ENCODE results near the gene NTHL1.

NTHL1 gene

DNA sequence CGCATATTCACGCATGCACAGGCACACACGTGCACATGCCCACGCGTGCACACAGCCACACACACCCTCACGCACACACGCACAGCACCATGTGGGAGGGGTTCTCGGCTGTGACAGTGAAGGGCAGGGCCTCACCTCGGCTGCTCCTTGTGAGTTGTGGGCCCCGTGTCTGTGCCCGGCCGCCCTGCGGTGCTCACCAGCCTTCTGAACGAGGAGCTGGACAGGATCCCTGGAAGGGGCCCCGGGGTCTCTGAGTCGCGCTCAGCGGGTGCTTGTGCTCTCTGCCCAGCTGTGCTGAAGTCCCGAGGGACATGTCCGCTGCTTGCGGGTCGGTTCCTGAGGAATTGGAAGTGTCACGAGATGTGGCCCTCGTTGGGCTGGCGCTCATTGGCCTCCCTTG is 16.2 kb upstream of the NTHL1 start:
- no peak for DNase-seq (ENCODE audit: low spot score)

DNA sequence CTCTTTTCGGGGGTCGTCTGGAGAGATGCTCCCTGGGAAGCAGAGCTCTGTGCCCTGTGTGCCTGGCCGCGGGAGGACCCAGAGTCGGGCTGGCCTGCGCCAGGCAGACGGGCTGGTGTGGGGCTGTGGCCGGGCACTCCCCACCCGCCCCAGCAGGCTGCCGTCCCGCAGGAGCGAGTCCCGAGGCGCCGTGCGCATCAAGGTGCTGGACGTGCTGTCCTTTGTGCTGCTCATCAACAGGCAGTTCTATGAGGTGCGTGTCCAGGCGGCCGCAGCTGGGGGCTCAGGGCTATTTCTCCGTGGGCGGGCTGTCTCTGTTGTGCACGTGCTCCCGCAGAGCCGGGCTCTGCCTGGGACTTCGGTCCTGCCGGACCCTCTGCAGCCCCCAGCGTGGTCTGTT is 15.2 kb upstream of the NTHL1 start:
- DNase-seq (ENCODE audit: low spot score): no peak

DNA sequence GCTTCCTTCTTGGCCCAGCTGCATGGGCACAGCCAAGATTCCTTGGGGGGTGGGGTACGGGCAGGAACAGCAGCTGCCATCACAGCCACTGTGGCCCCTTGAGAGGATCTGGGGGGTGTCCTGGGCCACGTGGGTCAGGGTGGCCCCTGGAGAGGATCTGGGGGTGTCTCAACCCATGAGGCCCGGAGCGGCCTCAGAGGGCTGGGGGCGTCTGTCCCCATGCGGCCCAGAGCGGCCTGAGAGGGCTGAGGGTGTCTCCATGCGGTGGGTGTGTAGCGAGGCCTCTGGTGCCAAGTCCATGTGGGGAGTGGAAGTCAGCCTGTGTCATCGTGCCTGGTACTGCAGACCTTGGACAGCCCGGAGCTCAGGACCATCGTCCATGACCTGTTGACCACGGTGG is 13.9 kb upstream of the NTHL1 start:
- DNase-seq (ENCODE audit: low spot score): no peak

DNA sequence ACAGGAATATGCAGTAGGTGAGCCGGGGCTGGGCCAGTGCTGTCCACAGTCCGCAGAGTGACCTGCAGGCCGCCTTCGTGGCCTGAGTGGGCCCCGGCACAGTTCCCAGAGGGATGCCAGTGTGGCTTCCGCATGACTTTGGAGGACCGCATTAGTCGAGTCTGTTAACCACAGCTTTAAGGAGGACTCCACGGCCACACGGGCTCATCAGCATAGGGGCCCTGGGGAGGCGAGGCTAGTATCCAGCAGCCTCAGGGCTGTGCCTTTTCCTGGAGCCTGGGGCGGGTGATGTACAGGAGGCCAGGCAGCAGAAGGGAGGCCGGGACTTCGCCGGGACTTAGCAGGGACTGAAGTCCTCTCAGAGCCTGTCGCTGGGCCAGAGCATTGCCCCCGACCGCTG is 13.4 kb upstream of the NTHL1 start:
- DNase-seq (ENCODE audit: low spot score): no peak

DNA sequence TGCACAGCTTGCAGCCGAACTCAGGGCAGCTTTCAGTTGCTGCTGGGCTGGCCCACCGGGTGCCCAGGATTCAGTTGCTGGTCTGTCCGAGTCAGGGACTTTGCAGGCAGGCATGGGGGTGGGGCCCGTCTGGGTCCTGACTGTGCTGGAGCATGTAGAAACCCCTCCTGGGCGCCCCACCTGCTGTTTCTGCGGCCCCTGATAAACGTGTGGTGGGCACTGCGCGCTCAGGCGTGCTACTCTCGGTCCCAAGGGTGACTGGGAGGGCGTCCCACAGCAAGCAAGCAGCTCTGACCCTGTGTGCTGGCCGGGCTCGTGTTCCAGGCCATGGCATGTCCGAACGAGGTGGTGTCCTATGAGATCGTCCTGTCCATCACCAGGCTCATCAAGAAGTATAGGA is 12.7 kb upstream of the NTHL1 start:
- DNase-seq (ENCODE audit: low spot score): no peak

DNA sequence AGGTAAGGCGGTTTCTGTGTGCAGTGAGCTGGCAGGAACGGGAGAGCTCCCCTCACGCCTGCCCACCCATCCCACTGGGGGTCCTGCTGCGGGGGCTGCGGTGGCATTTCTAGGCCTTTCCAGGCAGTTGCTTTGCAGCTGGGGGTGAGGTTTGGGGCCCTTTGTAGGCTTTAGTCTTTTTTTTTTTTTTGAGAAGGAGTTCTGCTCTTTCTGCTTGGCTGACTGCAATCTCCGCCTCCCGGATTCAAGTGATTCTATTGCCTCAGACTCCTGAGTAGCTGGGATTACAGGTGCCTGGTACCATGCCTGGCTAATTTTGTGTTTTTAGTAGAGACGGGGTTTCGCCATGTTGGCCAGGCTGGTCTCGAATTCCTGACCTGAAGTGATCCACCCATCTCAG is 11.2 kb upstream of the NTHL1 start:
- no peak for DNase-seq (ENCODE audit: low spot score)

DNA sequence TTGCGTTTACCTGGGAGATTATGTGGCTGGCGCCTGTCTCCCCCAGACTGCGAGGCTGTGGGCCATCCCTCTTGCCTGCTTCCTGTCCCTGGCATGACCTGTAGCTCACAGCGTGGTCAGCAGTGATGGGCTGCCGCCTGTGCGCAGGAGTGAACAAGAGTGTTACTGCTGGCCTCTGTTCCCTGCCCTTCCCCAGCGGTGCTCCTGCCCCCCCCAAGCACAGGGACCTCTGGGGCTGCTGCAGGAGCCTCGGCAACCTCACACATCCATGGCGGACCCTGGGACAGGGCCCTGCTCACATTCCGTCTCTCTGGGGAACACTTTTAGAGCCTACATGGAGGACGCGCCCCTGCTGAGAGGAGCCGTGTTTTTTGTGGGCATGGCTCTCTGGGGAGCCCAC is 10.8 kb upstream of the NTHL1 start:
- no peak for DNase-seq (ENCODE audit: low spot score)

DNA sequence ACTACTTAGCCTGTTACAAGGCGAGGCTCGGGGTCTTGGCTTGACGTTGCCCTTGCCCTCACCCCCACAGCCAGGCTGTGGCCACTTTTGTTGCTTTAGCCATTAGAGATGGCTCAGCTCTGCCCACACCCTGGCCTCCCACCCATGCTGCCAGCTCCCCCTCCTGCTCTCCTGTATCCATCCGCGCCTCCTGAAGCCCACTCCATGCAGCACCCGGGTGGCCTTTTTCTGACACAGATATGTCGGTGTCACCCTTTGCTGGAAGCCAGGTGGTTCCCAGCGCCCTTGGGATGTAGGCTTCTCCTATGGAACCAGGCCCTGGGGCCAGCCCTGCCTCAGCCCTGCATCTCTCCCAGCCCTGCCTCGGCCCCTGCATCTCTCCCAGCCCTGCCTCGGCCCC is 9.8 kb upstream of the NTHL1 start:
- DNase-seq (ENCODE audit: low spot score): no peak

DNA sequence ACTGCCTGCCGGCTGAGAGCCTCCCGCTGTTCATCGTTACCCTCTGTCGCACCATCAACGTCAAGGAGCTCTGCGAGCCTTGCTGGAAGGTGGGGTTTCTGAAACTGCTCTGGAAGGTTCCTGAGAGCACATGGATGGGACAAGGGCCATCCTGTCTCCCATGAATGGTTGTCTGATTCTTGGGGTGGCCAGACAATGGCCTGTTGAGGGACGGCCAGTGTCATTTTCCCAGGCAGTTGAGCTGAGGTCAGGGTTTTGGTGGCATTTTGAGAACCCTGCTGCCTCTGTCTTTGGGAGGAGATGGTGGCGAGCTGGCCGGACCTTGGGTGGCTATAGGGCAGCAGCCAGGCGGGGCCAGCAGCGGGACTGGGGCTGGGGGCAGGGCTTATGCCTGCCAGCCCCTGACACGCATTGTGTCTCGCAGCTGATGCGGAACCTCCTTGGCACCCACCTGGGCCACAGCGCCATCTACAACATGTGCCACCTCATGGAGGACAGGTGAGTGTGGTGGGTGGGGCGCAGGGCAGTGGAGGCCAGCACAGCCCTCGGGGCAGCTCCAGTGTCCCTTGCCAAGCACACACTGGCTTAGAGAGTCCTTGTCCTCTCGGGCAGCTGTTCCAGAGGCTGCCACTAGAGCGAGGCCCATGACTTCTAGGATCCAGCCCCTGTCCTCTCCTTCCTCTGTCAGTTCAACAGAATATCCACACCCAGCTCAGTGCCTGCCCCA is 9.2 kb upstream of the NTHL1 start:
- DNase-seq (ENCODE audit: low spot score): no peak

DNA sequence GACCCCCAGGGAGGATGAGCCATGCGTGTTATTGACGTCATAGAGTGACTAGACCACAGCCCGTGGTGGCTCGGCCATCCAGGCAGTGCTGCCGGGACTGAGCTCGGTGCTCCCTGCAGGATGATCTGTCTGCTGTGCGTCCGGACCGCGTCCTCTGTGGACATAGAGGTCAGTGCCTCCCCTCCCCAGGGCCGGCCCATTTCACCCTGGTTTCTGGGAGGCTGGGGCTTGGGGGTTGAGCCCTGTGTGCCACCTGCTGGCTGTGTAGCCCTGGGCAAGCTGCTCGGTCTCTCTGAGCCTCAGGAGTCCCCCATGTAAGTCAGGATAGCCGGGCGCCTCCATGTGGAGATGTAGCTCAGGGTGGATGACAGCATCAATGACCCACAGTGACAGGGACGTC is 8.4 kb upstream of the NTHL1 start:
- no peak for DNase-seq (ENCODE audit: low spot score)

DNA sequence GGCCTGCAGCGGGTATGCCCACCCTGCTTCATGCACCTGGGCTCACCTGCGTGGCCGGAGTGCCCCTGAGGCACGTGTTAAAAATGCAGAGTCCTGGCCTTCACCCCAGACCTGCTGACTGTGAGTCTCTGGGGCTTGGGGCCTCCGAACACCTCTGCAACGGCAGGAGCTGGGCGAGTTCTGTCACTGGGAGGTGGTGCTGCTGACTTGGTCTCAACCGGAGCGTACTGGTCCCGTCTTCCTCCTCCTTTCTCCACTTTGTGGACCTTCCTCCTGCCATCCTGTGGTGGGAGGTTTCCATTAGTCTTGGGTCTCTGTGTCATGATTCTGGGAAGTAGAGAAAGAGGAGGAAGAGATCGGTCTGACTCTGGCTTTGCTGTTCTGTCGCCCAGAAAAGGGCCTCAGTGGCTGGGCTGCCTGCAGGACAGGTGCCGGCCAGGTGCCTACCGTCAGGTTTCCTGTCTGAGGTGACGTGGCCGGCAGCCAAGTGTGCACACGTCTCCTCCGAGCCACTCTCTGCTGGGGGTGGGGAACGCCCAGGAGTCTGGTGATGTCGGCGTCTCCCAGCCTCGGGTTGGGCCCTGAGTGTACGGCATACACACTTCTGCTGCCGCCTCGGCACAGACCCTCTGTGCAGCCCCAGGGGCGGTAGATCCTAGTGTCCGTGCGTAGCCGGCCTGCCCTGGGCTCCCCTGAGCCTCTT is 7.1 kb upstream of the NTHL1 start:
- no peak for DNase-seq (ENCODE audit: low spot score)

DNA sequence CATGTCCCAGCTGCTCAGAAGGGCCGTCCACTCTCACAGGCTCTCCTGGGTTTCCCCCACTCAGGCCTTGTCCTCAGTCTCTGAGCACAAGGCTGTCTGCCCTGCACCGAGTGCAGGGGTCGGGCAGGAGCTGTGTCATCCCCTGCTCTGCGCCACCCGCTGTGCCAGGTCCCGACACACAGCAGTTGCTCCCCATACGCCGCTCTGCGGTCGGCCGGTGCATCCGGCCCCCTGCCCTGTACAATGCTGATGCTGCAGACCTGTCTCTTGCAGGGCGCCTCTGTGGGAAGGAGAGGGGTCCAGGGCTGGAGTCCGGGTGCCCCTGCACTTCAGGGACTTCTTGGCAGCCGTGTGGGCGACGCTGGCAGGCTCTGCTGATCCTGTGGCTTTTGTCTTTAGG is 6.3 kb upstream of the NTHL1 start:
- no peak for DNase-seq (ENCODE audit: low spot score)

DNA sequence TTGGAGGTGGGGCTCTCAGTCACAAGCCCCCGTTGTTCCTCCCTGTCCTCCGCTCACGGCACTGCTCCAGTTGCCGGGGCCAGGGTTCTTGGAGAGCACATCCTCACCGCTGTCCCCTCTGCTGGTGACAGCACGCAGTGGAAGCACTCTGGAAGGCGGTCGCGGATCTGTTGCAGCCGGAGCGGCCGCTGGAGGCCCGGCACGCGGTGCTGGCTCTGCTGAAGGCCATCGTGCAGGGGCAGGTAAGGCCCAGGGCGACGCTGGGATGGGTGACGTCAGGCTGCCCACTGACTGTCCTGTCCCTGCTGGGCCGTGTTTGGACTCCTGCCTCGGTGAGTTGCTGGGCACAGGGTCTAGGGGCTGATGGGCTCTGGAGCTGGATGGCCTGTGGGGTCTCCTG is 5.6 kb upstream of the NTHL1 start:
- DNase-seq (ENCODE audit: low spot score): no peak

DNA sequence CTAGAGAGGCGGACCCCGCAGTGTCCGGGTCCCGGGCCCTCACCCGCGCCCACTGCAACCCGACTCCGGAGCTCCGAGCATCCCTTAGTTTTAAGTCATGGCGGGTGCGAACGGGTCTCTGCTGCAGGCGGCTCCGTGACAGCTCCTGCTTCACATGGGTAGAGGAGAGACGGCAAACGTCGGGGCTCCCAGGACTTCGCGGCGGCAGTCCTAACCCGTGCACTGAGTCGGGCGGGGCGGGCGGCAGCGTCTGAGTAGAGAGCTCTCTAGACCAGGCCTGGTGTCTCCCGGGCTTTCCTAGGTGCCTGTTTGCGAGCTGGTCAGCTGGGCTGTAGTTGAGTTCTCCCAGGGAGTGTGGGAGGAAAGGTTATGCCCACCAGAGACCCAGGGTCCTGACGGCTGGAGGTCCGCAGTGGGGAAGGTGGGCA is 496 bp upstream of the NTHL1 start:
- no peak for DNase-seq (ENCODE audit: low spot score)

DNA sequence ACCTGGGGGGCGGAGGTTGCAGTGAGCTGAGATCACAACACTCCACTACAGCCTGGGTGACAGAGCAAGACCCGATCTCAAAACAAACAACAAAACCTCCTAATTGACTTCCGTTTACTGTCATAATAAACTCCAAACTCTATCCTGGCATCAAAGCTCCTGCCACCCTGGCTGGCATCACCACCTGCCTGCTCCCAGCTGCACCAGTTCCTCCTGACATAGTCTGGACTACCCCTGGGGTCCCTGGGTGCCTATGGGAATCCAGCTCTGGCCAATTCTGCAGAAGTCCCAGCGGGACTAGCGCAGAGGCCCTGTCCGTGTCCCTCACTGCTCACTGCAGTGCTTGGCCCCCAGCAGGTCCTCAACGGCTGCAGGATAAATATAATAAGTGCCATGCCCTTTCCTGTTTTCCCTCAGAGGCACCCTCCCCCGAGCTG is 723 bp downstream of the NTHL1 start:
- no peak for DNase-seq (ENCODE audit: low spot score)

DNA sequence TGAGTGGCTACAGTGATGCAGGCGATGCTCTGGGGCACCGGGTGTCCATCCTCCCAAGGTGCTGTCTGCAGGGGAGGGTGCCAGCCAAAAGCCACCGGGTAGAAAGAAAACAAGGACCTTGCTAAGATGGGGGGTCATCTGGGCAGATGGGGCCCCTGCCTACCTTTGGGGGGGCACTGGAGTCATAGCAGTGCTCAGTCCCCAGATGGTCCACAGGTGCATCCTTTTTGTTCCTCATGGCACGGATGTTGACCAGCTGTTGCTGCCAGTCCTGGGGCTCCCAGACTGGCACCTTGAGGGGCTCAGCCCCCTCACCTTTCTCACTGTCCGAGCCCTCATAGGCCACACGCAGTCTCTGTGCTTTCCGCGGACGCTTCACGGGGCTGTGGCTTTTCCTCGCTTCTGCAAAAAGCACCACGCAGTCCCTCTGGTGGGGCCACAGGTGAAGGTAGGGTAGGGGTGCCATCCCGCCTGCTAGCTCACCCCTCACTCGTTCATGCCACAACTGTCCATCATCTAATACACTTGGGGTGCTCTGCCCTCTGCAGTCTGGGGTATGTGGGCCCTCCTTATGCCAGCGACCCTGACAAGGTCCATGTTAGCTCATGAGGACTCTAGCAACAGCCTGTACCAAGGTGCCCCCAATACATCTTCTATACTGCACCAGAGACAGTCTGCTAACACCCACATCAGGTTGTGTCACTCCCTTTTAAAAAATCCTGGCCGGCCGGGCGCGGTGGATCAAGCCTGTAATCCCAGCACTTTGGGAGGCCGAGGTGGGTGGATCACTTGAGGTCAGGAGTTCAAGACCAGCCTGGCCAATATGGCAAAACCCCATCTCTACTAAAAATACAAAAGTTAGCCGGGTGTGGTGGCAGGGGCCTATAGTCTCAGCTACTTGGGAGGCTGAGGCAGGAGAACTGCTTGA is 1.4 kb downstream of the NTHL1 start:
- no peak for DNase-seq (ENCODE audit: low spot score)

DNA sequence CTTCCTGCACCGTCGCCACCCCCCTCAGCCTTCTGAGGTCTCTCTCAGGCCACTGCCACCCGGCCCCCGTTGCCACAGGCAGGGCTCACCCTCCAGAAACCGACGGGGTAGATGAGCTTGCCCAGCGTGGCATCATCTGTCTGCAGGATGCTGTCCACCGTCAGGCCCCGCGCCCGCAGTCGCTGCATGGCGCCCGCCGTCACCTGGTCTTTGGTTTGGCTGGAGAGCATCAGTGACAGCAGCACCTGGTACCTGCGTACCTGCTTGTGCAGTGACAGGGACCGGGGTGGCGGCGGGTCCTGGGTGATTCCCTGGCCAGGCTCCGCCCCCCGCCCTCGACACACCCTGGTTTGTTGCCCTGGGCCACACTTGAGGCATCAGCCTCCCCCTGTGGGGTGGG is 3.1 kb downstream of the NTHL1 start:
- DNase-seq (ENCODE audit: low spot score): no peak

DNA sequence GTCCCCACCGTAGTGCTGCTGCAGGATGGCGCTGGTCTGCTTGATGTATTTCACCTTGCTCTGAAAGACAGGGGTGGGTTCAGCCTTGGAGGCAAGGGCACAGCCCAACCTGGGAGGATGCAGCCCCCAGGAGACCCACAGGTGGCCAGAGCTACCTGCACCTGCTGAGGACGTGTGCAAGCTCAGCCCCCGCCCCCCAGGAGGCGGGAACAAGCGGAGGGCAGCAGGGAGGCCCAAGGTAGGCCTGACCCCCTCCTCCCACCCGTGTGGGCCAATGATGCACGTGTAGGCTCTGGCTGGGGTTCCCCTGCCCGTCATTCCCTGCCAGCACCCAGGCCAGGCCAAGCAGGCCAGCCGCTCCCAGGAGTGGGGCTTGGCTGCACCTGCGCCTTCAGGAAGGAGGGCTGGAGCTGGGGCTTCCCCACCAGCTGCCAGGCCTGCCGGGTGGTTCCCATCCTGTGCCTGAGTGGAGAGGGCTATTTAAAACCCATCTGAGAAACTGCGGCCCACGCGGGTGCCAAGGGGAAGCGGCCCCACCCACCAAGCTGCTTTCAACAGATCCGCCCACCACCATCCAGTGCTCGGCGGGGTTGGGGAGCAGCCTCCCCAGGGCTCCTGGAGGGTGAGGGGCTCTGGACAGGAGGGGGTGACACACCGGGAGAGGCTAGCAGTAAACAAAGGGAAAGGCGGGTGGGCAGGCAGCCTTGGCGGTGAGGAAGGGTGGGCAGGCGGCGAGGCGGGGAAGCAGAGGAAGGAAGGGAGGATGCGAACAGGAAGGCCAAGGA is 3.8 kb downstream of the NTHL1 start:
- DNase-seq (ENCODE audit: low spot score): no peak

DNA sequence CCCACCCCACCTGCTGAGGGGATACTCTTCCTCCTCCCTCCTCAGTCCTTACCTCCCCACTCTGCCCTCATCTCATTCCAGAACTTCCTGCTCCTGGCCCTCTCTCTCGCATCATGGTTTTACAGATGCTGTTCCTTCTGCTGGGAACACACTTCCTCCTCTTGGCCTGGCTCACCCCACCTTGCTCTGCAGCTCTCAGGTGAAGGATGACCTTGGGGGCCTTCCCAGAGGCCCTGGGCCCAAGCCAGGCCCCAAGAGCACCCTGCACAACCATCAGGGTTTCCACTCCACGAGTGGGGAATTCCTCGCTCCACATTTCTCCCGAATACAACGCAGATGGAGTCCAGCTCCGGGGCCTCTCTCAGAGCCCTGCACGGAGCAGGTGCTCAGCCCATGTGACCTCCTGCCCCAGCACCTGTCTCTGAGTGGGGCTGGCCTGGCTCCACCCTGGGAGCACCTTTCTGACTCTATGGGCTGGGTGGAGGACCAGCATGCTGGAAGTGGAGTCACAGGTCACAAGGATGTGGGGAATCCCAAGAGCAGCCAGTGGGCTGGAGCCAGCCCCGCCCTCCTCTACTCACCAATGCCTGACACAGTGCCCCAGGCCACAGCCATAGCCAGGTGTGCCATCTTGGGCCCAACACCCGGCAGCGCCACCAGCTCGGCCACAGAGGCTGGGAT is 4.5 kb downstream of the NTHL1 start:
- no peak for DNase-seq (ENCODE audit: low spot score)

DNA sequence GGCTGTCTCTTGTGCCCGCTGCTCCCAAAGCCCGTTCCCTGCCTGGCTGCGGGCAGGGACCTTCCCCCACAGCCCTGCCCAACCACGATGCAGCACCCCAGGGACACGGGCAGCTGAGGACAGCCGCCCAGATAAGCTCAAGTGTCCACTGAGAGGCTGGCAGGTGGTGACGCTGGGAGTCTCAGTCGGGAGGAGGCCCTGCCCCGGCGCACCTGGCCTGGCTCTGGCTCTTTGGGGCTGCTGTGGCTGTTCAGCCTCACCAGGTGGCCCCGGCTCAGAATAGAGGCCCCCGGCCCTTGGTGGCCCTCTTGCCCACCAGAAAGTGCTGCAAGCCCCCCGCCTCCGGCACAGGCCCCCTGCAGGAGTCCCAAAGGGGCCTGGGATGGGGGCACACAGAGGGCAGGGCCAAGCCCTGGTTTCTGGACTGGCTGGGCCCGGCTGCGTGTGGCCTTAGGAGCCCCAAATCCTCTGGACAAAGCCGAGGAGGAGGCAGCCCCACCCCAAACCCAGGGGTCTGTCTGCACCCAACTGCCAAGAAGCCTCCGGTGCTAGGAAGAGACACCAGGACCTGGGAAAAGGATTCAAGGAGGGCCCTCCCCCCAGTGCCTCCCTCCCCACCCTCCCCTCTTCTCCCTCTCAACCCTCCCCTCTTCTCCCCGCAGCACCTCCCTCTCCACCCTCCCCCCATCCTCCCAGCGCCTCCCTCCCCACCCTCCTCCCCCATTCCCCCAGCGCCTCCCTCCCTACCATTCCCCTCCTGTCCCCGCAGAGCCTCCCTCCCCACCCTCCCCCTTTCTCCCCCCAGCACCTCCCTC is 5.3 kb downstream of the NTHL1 start:
- no peak for DNase-seq (ENCODE audit: low spot score)

Measured in LoVo (cell line).